Caco-2 (cell line): ENCODE data around the gene ANKFN1. TPM values are rescaled to one million over a fixed set of nuclear protein-coding genes. Genes with fewer than 3 reads are reported as not detected.

ENCODE experiments used
- BruUV-seq: library from RNA; stranded (reverse); fragments of 400-500 nt; replicated peaks from 2 replicates; lab custom pipeline; 2021; lab: Mats Ljungman, UMichigan
- CTCF ChIA-PET: fragments of 300-600 bp; sonication (Branson Sonifier 250); formaldehyde crosslinking; loops from one replicate; lab custom pipeline; 2022; ENCODE audit warnings: antibody characterized with exemption; lab: Charles Lee
- POLR2A ChIA-PET: fragments of 300-600 bp; sonication (Branson Sonifier 250); formaldehyde crosslinking; loops from one replicate; lab custom pipeline; 2022; ENCODE audit warnings: antibody characterized with exemption; lab: Charles Lee
- DNase-seq, 2 experiments: peaks; one replicate each; pipeline versions ENCODE4 v3.0.0 to v3.0.0-alpha.2; 2020 to 2022
- H3K27me3 ChIP-seq: replicated peaks from 2 replicates; pipeline ENCODE4 v1.6.0; 2011; ENCODE audit warnings: low read length; ENCODE audit not compliant: control insufficient read depth, insufficient read depth
- H3K36me3 ChIP-seq: 2 replicates; pipeline ENCODE4 v1.5.1; 2011; ENCODE audit warnings: low read length; ENCODE audit not compliant: control insufficient read depth, insufficient read depth
- H3K4me1 ChIP-seq: fragments of 250-450 bp; sonication (Bioruptor Pico); 2 replicates; pipeline ENCODE4 v1.5.1; 2020; ENCODE audit warnings: mild to moderate bottlenecking
- H3K4me3 ChIP-seq: 2 replicates; pipeline ENCODE4 v1.5.1; 2011; ENCODE audit warnings: low read depth, mild to moderate bottlenecking, control low read depth, low read length
- H3K9me3 ChIP-seq: fragments of 250-450 bp; sonication (Bioruptor Pico); 2 replicates; pipeline ENCODE4 v1.5.1; 2020; ENCODE audit warnings: mild to moderate bottlenecking, moderate library complexity
- H3K27ac Mint-ChIP-seq: one replicate; pipeline ENCODE4 v1.8.0; 2022; ENCODE audit warnings: mixed read lengths; ENCODE audit not compliant: unreplicated experiment
- H3K27me3 Mint-ChIP-seq: one replicate; pipeline ENCODE4 v1.8.0; 2022; ENCODE audit warnings: mixed read lengths; ENCODE audit not compliant: insufficient read depth, unreplicated experiment
- H3K36me3 Mint-ChIP-seq: one replicate; pipeline ENCODE4 v1.8.0; 2022; ENCODE audit warnings: mild to moderate bottlenecking, mixed read lengths; ENCODE audit not compliant: insufficient read depth, unreplicated experiment
- H3K4me1 Mint-ChIP-seq: one replicate; pipeline ENCODE4 v1.8.0; 2022; ENCODE audit warnings: low read depth, mixed read lengths; ENCODE audit not compliant: unreplicated experiment
- H3K4me3 Mint-ChIP-seq: one replicate; pipeline ENCODE4 v1.8.0; 2022; ENCODE audit warnings: mild to moderate bottlenecking, moderate library complexity, mixed read lengths; ENCODE audit not compliant: unreplicated experiment
- H3K9me3 Mint-ChIP-seq: one replicate; pipeline ENCODE4 v1.8.0; 2022; ENCODE audit warnings: mixed read lengths; ENCODE audit not compliant: unreplicated experiment
- CTCF ChIP-seq, 2 experiments: fragments of 200-600 bp in 1 of 2; IDR thresholded peaks; 1 replicate in 1 of 2; 2 replicates in 1 of 2; pipeline versions ENCODE4 v1.5.1 to v1.8.0; 2011 to 2022; ENCODE audit warnings: antibody characterized with exemption in 1 of 2, control low read depth in 1 of 2, inconsistent platforms in 1 of 2, low read depth in 1 of 2, low read length in 1 of 2, mild to moderate bottlenecking in 1 of 2, moderate library complexity in 1 of 2; ENCODE audit not compliant: insufficient read depth in 1 of 2, severe bottlenecking in 1 of 2, unreplicated experiment in 1 of 2
- intact Hi-C: fragments of 100-400 bp; cut with micrococcal nuclease; formaldehyde crosslinking; loops from one replicate; pipeline ENCODE4 v1.10.0; 2022; ENCODE audit not compliant: unreplicated experiment
- total RNA-seq: library from RNA; stranded (reverse); gene quantifications from 2 replicates; pipeline ENCODE4 v1.2.3, GENCODE V29; 2022

The ANKFN1 gene
- total RNA-seq, 1 experiment from 2014 or later: 0.34 TPM

- Mint-ChIP-seq H3K4me3 (no peak overlapping the region), H3K27me3 (no peaks in the 10 kb centered on the region), H3K9me3 (no peaks in the 10 kb centered on the region), H3K4me1 (peaks cover 23% of the 10 kb centered on the region), H3K36me3 (no peaks in the 10 kb centered on the region), H3K27ac (no peak overlapping the region)
- no TSS peak for BruUV-seq
- no peak for TF ChIP-seq CTCF (IDR thresholded peaks at IDR 0.05; ENCODE audit: insufficient read depth in 1 of 2, low read depth in 1 of 2, low read length in 1 of 2, severe bottlenecking in 1 of 2, unreplicated experiment in 1 of 2)
- H3K36me3 ChIP-seq: no peaks in the 10 kb centered on the region; the same call in 1 of the 2 replicates
- DNase-seq: no peak
- H3K9me3 ChIP-seq: no peaks in the 10 kb centered on the region
- ChIA-PET POLR2A (no interaction called here), CTCF (no interaction called here)
- intact Hi-C loops: no loop called here
- H3K4me3 ChIP-seq: no peak overlapping the region
- no peaks in the 10 kb centered on the region for H3K27me3 ChIP-seq
- peaks cover 53% of the 10 kb centered on the region for H3K4me1 ChIP-seq
These were observed 22.6 kb upstream of the ANKFN1 start for GRCh38 chr17:56130631-56131030.

GRCh38 chr17:56131431-56131830 is 21.8 kb upstream of the ANKFN1 start:
- no peak overlapping the region for H3K27ac Mint-ChIP-seq
- H3K36me3 Mint-ChIP-seq: no peaks in the 10 kb centered on the region
- POLR2A ChIA-PET: no interaction called here
- H3K9me3 Mint-ChIP-seq: no peaks in the 10 kb centered on the region
- H3K4me3 Mint-ChIP-seq: no peak overlapping the region
- Histone ChIP-seq H3K27me3 (no peaks in the 10 kb centered on the region), H3K4me1 (peaks cover 58% of the 10 kb centered on the region), H3K9me3 (no peaks in the 10 kb centered on the region), H3K4me3 (no peak overlapping the region), H3K36me3 (no peaks in the 10 kb centered on the region; the same call in 1 of the 2 replicates)
- no peak for DNase-seq
- H3K27me3 Mint-ChIP-seq: no peaks in the 10 kb centered on the region
- no peak for TF ChIP-seq CTCF (IDR thresholded peaks at IDR 0.05; ENCODE audit: insufficient read depth in 1 of 2, low read depth in 1 of 2, low read length in 1 of 2, severe bottlenecking in 1 of 2, unreplicated experiment in 1 of 2)
- CTCF ChIA-PET: no interaction called here
- intact Hi-C loops: no loop called here
- no TSS peak for BruUV-seq
- H3K4me1 Mint-ChIP-seq: peaks cover 31% of the 10 kb centered on the region

- Mint-ChIP-seq H3K27me3 (no peaks in the 10 kb centered on the region), H3K4me3 (no peak overlapping the region), H3K9me3 (no peaks in the 10 kb centered on the region), H3K36me3 (no peaks in the 10 kb centered on the region), H3K4me1 (peaks cover 24% of the 10 kb centered on the region), H3K27ac (peak overlapping the region; percentile 51)
- no peaks in the 10 kb centered on the region; the same call in 1 of the 2 replicates for H3K36me3 ChIP-seq
- CTCF ChIA-PET: no interaction called here
- H3K4me1 ChIP-seq: peaks cover 35% of the 10 kb centered on the region
- POLR2A ChIA-PET: no interaction called here
- TF ChIP-seq CTCF (IDR thresholded peaks at IDR 0.05; ENCODE audit: insufficient read depth in 1 of 2, low read depth in 1 of 2, low read length in 1 of 2, severe bottlenecking in 1 of 2, unreplicated experiment in 1 of 2): no peak
- intact Hi-C loops: no loop called here
- H3K27me3 ChIP-seq: no peaks in the 10 kb centered on the region
- no TSS peak for BruUV-seq
- DNase-seq: no peak
- no peaks in the 10 kb centered on the region for H3K9me3 ChIP-seq
- H3K4me3 ChIP-seq: no peak overlapping the region
These were observed 17.0 kb upstream of the ANKFN1 start for GRCh38 chr17:56136301-56136700.
